Tibial nerve (tissue), 4 donors: ENCODE results near the gene OR52N2.

Source experiments
- EP300 ChIP-seq, 2 donors: sonication (generic); formaldehyde crosslinking; IDR thresholded peaks; one replicate each; pipeline ENCODE4 v1.6.1; 2017; ENCODE audit warnings: antibody characterized with exemption in 2 of 2, mild to moderate bottlenecking in 1 of 2
- POLR2A ChIP-seq, 2 donors: fragments of 450-650 bp; IDR thresholded peaks; one replicate each; pipeline ENCODE4 v1.6.1; 2017; ENCODE audit warnings: antibody characterized with exemption in 2 of 2, mild to moderate bottlenecking in 2 of 2, moderate library complexity in 2 of 2
- TF ChIP-seq, protein P1 (sequence below), 5 experiments: fragments of 200-600 bp in 3 of 5; fragments of 450-650 bp in 2 of 5; sonication (generic) in 3 of 5; IDR thresholded peaks; one replicate each; pipeline ENCODE4 v1.5.1; 2016 to 2019; ENCODE audit warnings: antibody characterized with exemption in 5 of 5, mild to moderate bottlenecking in 3 of 5, moderate library complexity in 2 of 5

DNA sequence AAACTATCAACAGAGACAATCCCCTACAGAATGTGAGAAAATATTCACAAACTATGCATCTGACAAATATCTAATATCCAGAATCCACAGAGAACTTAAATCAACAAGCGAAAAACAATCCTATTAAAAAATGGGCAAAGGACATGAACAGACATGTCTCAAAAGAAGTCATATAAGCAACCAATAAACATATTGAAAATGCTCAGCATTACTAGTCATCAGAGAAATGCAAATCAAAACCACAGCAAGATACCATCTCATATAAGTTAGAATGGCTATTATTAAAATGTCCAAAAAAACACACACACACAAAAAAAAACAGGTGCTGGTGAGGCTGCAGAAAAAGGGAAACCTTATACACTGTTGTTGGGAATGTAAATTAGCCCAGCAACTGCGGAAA, 57.1 kb downstream of the OR52N2 start:
- TF ChIP-seq, protein P1, sequence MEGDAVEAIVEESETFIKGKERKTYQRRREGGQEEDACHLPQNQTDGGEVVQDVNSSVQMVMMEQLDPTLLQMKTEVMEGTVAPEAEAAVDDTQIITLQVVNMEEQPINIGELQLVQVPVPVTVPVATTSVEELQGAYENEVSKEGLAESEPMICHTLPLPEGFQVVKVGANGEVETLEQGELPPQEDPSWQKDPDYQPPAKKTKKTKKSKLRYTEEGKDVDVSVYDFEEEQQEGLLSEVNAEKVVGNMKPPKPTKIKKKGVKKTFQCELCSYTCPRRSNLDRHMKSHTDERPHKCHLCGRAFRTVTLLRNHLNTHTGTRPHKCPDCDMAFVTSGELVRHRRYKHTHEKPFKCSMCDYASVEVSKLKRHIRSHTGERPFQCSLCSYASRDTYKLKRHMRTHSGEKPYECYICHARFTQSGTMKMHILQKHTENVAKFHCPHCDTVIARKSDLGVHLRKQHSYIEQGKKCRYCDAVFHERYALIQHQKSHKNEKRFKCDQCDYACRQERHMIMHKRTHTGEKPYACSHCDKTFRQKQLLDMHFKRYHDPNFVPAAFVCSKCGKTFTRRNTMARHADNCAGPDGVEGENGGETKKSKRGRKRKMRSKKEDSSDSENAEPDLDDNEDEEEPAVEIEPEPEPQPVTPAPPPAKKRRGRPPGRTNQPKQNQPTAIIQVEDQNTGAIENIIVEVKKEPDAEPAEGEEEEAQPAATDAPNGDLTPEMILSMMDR (IDR thresholded peaks at IDR 0.05) = no peak
- no peak for TF ChIP-seq POLR2A (IDR thresholded peaks at IDR 0.05)
- TF ChIP-seq EP300 (IDR thresholded peaks at IDR 0.05) = no peak
